ENCODE measurements around the gene C11orf86. TPM values are rescaled to one million over a fixed set of nuclear protein-coding genes. Genes with fewer than 3 reads are reported as not detected.
A peak's percentile ranks its signal among the peaks of the same experiment; 100 is the strongest.

Gene C11orf86
- total and polyA plus RNA-seq, 9 donors: 2.6 TPM; not detected in 8

DNA sequence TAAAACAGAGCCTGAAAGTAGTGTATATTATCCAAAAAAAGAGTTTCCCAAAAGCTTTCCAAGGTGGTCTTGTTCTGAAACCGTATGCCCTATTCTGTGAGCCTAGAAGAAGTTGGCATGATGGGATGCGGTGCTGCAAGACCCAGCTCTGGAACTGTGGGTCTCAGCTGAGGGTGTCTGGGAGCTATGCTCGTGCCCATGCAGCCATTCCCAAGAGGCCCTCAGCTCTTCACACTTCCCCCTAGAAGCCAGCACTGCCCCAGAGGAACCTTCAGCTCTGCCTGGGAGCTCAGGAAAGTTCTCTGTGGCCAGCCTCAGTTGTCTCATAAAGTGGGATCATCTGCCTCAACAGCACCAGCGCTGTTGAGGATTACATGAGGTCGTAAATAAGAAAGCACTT, 41.4 kb downstream of the C11orf86 start:
- DNase-seq: no peak
- H3K27ac ChIP-seq: no peak overlapping the region
- H3K36me3 ChIP-seq: no peaks in the 10 kb centered on the region
- no peaks in the 10 kb centered on the region for H3K4me1 ChIP-seq (ENCODE audit: insufficient read depth)
- TF ChIP-seq CTCF (IDR thresholded peaks at IDR 0.05): no peak
- no peak for TF ChIP-seq EP300 (IDR thresholded peaks at IDR 0.05)
- no peak for TF ChIP-seq POLR2A (IDR thresholded peaks at IDR 0.05)
- intact Hi-C loops (cut with DNase I): no loop called here
- H3K4me3 ChIP-seq: no peak overlapping the region
- WGBS, 3 donors: 76 to 85% (median 81%) methylated on average over 5 of the region's 5 CpGs
- H3K9me3 ChIP-seq: no peaks in the 10 kb centered on the region
- H3K27me3 ChIP-seq: no peaks in the 10 kb centered on the region

- peaks cover 3% of the 10 kb centered on the region for H3K4me1 ChIP-seq (ENCODE audit: insufficient read depth)
- DNase-seq: no peak
- H3K4me3 ChIP-seq: no peak overlapping the region
- intact Hi-C loops (cut with DNase I): no loop called here
- 81 to 93% (median 92%) methylated on average over 6 of the region's 6 CpGs for WGBS, 3 donors
- no peaks in the 10 kb centered on the region for H3K9me3 ChIP-seq
- TF ChIP-seq EP300 (IDR thresholded peaks at IDR 0.05): no peak
- H3K27ac ChIP-seq: no peak overlapping the region
- H3K27me3 ChIP-seq: no peaks in the 10 kb centered on the region
- no peaks in the 10 kb centered on the region for H3K36me3 ChIP-seq
Observed at GRCh38 chr11:67020949-67021348, 45.8 kb downstream of the C11orf86 start.

- WGBS, 3 donors: 5 to 9% (median 7%) methylated on average over 20 of the region's 20 CpGs
- peak in 4 of 5 donors; percentile 28 to 63 (median 46) for DNase-seq
- H3K4me3 ChIP-seq: no peak overlapping the region
- H3K4me1 ChIP-seq (ENCODE audit: insufficient read depth): peaks cover 3% of the 10 kb centered on the region
- intact Hi-C loops (cut with DNase I): no loop called here
- H3K36me3 ChIP-seq: no peaks in the 10 kb centered on the region
- no peaks in the 10 kb centered on the region for H3K27me3 ChIP-seq
- no peak for TF ChIP-seq CTCF (IDR thresholded peaks at IDR 0.05)
- no peak for TF ChIP-seq POLR2A (IDR thresholded peaks at IDR 0.05)
- no peak for TF ChIP-seq EP300 (IDR thresholded peaks at IDR 0.05)
- no peak overlapping the region for H3K27ac ChIP-seq
- no peaks in the 10 kb centered on the region for H3K9me3 ChIP-seq
Observed at GRCh38 chr11:67022341-67022933, 47.3 kb downstream of the C11orf86 start.

- WGBS, 3 donors: 1 to 3% (median 1%) methylated on average over 47 to 118 of the region's 118 CpGs
- no peaks in the 10 kb centered on the region for H3K27me3 ChIP-seq
- H3K27ac ChIP-seq: no peak within 1 kb of the TSS
- no peak for DNase-seq
- no peak within 1 kb of the TSS for H3K4me3 ChIP-seq
- intact Hi-C loops (cut with DNase I): no loop called here
- H3K4me1 ChIP-seq (ENCODE audit: insufficient read depth): peaks cover 3% of the 10 kb centered on the region
- H3K36me3 ChIP-seq: no peaks in the 10 kb centered on the region
- no peak for TF ChIP-seq EP300 (IDR thresholded peaks at IDR 0.05)
- TF ChIP-seq POLR2A (IDR thresholded peaks at IDR 0.05): no peak
- TF ChIP-seq CTCF (IDR thresholded peaks at IDR 0.05): no peak
- H3K9me3 ChIP-seq: no peaks in the 10 kb centered on the region
Observed at GRCh38 chr11:67022961-67023956, 48.2 kb downstream of the C11orf86 start, which contains the start of gene SYT12. SYT12 (plus strand) TSS chr11:67023134; CDS start chr11:67030145, 7,011 bp downstream.

Data from ovary (tissue), 9 donors.